Fibroblast of the aortic adventitia (primary cell): Measurements from ENCODE around the gene PRSS57. TPM values are rescaled to one million over a fixed set of nuclear protein-coding genes. Genes with fewer than 3 reads are reported as not detected.

ENCODE experiments used
- DNase-seq: peaks from one replicate; pipeline ENCODE4 v3.0.0-alpha.2; 2010; ENCODE audit warnings: low read depth
- H3K4me3 ChIP-seq: 2 replicates; pipeline ENCODE4 v1.5.1; 2011; ENCODE audit warnings: low read depth, mild to moderate bottlenecking, control low read depth, low read length, moderate library complexity
- CTCF ChIP-seq: IDR thresholded peaks from 2 replicates; pipeline ENCODE4 v1.5.1; 2011; ENCODE audit warnings: mild to moderate bottlenecking, low read length, control low read depth, inconsistent platforms; ENCODE audit not compliant: insufficient read depth
- total RNA-seq: library from RNA; depleted of rRNA; stranded (reverse); fragments of >200 nt; gene quantifications from 2 replicates; pipeline ENCODE4 v1.2.3, GENCODE V29; 2012; ENCODE audit warnings: low replicate concordance

PRSS57 gene
- total RNA-seq, 1 donor, result not detected

GRCh38 chr19:680287-681028, 14.8 kb downstream of the PRSS57 start:
- peak; percentile 98 for DNase-seq

GRCh38 chr19:679418-680286, 15.6 kb downstream of the PRSS57 start:
- peak; percentile 86 for DNase-seq

More at GRCh38 chr19:680287-681028, 14.8 kb downstream of the PRSS57 start:
- H3K4me3 ChIP-seq, result peak overlapping the region; percentile 73
- TF ChIP-seq CTCF, result peak; percentile 31

GRCh38 chr19:678791-679388, 16.4 kb downstream of the PRSS57 start:
- no peak for DNase-seq
- no peak for TF ChIP-seq CTCF

More at GRCh38 chr19:679418-680286, 15.6 kb downstream of the PRSS57 start:
- no peak for TF ChIP-seq CTCF
- H3K4me3 ChIP-seq, result peak overlapping the region; percentile 73

GRCh38 chr19:677601-678436, 17.4 kb downstream of the PRSS57 start:
- no peak for TF ChIP-seq CTCF
- peak overlapping the region; percentile 81 for H3K4me3 ChIP-seq
- peak; percentile 22 for DNase-seq

More at GRCh38 chr19:678791-679388, 16.4 kb downstream of the PRSS57 start:
- peak overlapping the region; percentile 73 for H3K4me3 ChIP-seq

GRCh38 chr19:677201-677600, 18.1 kb downstream of the PRSS57 start:
- peak; percentile 81 for DNase-seq
- TF ChIP-seq CTCF, result no peak

More at GRCh38 chr19:677201-677600, 18.1 kb downstream of the PRSS57 start:
- H3K4me3 ChIP-seq, result peak overlapping the region; percentile 81
